B cell (primary cell): ENCODE data around the gene SLC39A1.

ENCODE experiments used
- CTCF ChIP-seq: fragments of 200-600 bp; IDR thresholded peaks from one replicate; pipeline ENCODE4 v1.8.0; 2022; ENCODE audit warnings: antibody characterized with exemption, mild to moderate bottlenecking
- EZH2 ChIP-seq: IDR thresholded peaks from 2 replicates; pipeline ENCODE4 v1.6.1; 2012; ENCODE audit warnings: borderline replicate concordance, low read depth, mild to moderate bottlenecking, moderate library complexity, low read length; ENCODE audit not compliant: insufficient read depth, poor library complexity, severe bottlenecking

GRCh38 chr1:153968972-153969371 lies 5.6 kb upstream of the SLC39A1 start:
- TF ChIP-seq CTCF: no peak
- no peak for TF ChIP-seq EZH2
